ENCODE measurements around the gene CTTN. TPM values are rescaled to one million over a fixed set of nuclear protein-coding genes. Genes with fewer than 3 reads are reported as not detected.

Gene CTTN
- total and polyA plus RNA-seq, 4 experiments from 2014 or later, result 0.41 to 1.5 (median 0.58) TPM; not detected in 1

Other genes starting within 250 kb of the CTTN start
- gene FADD, start 195.2 kb upstream of the CTTN start, total RNA-seq, result 10 to 100 TPM; 43.6 to 48.0 TPM
- gene FADD, start 195.2 kb upstream of the CTTN start, polyA plus RNA-seq, result 10 to 100 TPM; 19.2 to 24.7 TPM
- 10 to 100 TPM; 52.0 to 54.8 TPM for gene PPFIA1, start 127.8 kb upstream of the CTTN start, total RNA-seq
- gene PPFIA1, start 127.8 kb upstream of the CTTN start, polyA plus RNA-seq, result 10 to 100 TPM in 1 of 2 donors, 1 to 10 TPM in 1; 4.3 to 19.5 TPM